Stimulated activated naive CD8-positive, alpha-beta T cell treated with anti-CD3 and anti-CD28 coated beads, Interleukin-15, Interleukin-2, amounts not matched to agents 100 U/mL and 50 U/mL, for 24 hours (primary cell): ENCODE data around the gene FOXE3.
A peak's percentile ranks its signal among the peaks of the same experiment; 100 is the strongest.

Experiments
- ATAC-seq: fragments of 150-1000 bp; cut with Tn5 transposase; one replicate; pipeline ENCODE4 v1.10.0; 2021
- DNase-seq: peaks from one replicate; pipeline ENCODE4 v3.0.0; 2021

Gene FOXE3

GRCh38 chr1:47415728-47416318 lies at the start of gene FOXE3:
TSS of gene FOXE3 (plus strand) at chr1:47416285. CDS start at chr1:47416316, 31 bp downstream.
- DNase-seq (no peak), ATAC-seq (no peak)

- DNase-seq (no peak), ATAC-seq (no peak)
These were observed 48.4 kb upstream of the FOXE3 start for GRCh38 chr1:47367651-47368050.

- ATAC-seq, result no peak
- DNase-seq, result no peak
These were observed 45.0 kb upstream of the FOXE3 start for GRCh38 chr1:47371016-47371517.

- ATAC-seq (no peak), DNase-seq (no peak)
These were observed 41.6 kb upstream of the FOXE3 start for GRCh38 chr1:47374501-47374900.

GRCh38 chr1:47378147-47378546 lies 37.9 kb upstream of the FOXE3 start:
- ATAC-seq (no peak), DNase-seq (no peak)

- no peak for ATAC-seq
- DNase-seq, result no peak
These were observed 35.4 kb upstream of the FOXE3 start for GRCh38 chr1:47380699-47381098.

GRCh38 chr1:47382399-47382983 lies 33.6 kb upstream of the FOXE3 start:
- ATAC-seq, result no peak
- DNase-seq, result no peak

GRCh38 chr1:47384083-47384482 lies 32.0 kb upstream of the FOXE3 start:
- DNase-seq (no peak), ATAC-seq (no peak)

- DNase-seq (no peak), ATAC-seq (no peak)
These were observed 31.1 kb upstream of the FOXE3 start for GRCh38 chr1:47385020-47385419.

GRCh38 chr1:47386268-47386667 lies 29.8 kb upstream of the FOXE3 start:
- ATAC-seq, result no peak
- no peak for DNase-seq

- ATAC-seq, result no peak
- no peak for DNase-seq
These were observed 27.8 kb upstream of the FOXE3 start for GRCh38 chr1:47388030-47388890.

GRCh38 chr1:47388891-47389238 lies 27.2 kb upstream of the FOXE3 start:
- peak; percentile 68 for ATAC-seq
- peak; percentile 63 for DNase-seq

GRCh38 chr1:47389731-47390130 lies 26.4 kb upstream of the FOXE3 start:
- DNase-seq, result no peak

GRCh38 chr1:47390843-47391242 lies 25.2 kb upstream of the FOXE3 start:
- ATAC-seq (no peak), DNase-seq (no peak)

More at GRCh38 chr1:47389731-47390130, 26.4 kb upstream of the FOXE3 start:
- no peak for ATAC-seq

GRCh38 chr1:47393141-47393540 lies 22.9 kb upstream of the FOXE3 start:
- no peak for ATAC-seq
- DNase-seq, result no peak

- DNase-seq (no peak), ATAC-seq (no peak)
These were observed 20.7 kb upstream of the FOXE3 start for GRCh38 chr1:47395433-47395832.

- ATAC-seq, result no peak
- no peak for DNase-seq
These were observed 19.4 kb upstream of the FOXE3 start for GRCh38 chr1:47396671-47397196.

GRCh38 chr1:47399138-47399845 lies 16.8 kb upstream of the FOXE3 start:
- DNase-seq (no peak), ATAC-seq (no peak)

- ATAC-seq (no peak), DNase-seq (no peak)
These were observed 16.3 kb upstream of the FOXE3 start for GRCh38 chr1:47399846-47400155.

GRCh38 chr1:47401761-47402160 lies 14.3 kb upstream of the FOXE3 start:
- no peak for ATAC-seq
- no peak for DNase-seq

- no peak for DNase-seq
- no peak for ATAC-seq
These were observed 13.5 kb upstream of the FOXE3 start for GRCh38 chr1:47402591-47402990.

- no peak for ATAC-seq
- DNase-seq, result no peak
These were observed 12.7 kb upstream of the FOXE3 start for GRCh38 chr1:47403321-47403910.
